Measurements from ENCODE around the gene CTDP1. TPM values are rescaled to one million over a fixed set of nuclear protein-coding genes. Genes with fewer than 3 reads are reported as not detected.
A peak's percentile ranks its signal among the peaks of the same experiment; 100 is the strongest.

CTDP1 gene
- total RNA-seq, 1 donor from 2014 or later: 22.8 TPM

- Mint-ChIP-seq H3K9me3 (no peaks in the 10 kb centered on the region), H3K27ac (ENCODE audit: unreplicated experiment) (no peak overlapping the region), H3K4me3 (no peak overlapping the region), H3K36me3 (ENCODE audit: low read depth) (peaks cover 5% of the 10 kb centered on the region), H3K27me3 (ENCODE audit: low read depth) (no peaks in the 10 kb centered on the region), H3K4me1 (no peaks in the 10 kb centered on the region)
- DNase-seq (ENCODE audit: low read depth, low spot score): no peak
- no peak for TF ChIP-seq CTCF (conservative IDR thresholded peaks at IDR 0.05)
Observed at GRCh38 chr18:79695856-79696850, 16.6 kb downstream of the CTDP1 start.

- Mint-ChIP-seq H3K9me3 (no peaks in the 10 kb centered on the region), H3K27me3 (ENCODE audit: low read depth) (no peaks in the 10 kb centered on the region), H3K36me3 (ENCODE audit: low read depth) (peaks cover 8% of the 10 kb centered on the region), H3K4me1 (no peaks in the 10 kb centered on the region), H3K27ac (ENCODE audit: unreplicated experiment) (no peak overlapping the region), H3K4me3 (no peak overlapping the region)
- TF ChIP-seq CTCF (conservative IDR thresholded peaks at IDR 0.05): no peak
- no peak for DNase-seq (ENCODE audit: low read depth, low spot score)
Observed at GRCh38 chr18:79697178-79697577, 17.6 kb downstream of the CTDP1 start.

- Mint-ChIP-seq H3K9me3 (no peaks in the 10 kb centered on the region), H3K4me3 (no peak overlapping the region), H3K4me1 (no peaks in the 10 kb centered on the region), H3K27ac (ENCODE audit: unreplicated experiment) (peak overlapping the region; percentile 27), H3K36me3 (ENCODE audit: low read depth) (peaks cover 8% of the 10 kb centered on the region), H3K27me3 (ENCODE audit: low read depth) (no peaks in the 10 kb centered on the region)
- TF ChIP-seq CTCF (conservative IDR thresholded peaks at IDR 0.05): no peak
- DNase-seq (ENCODE audit: low read depth, low spot score): no peak
Observed at GRCh38 chr18:79697976-79698375, 18.4 kb downstream of the CTDP1 start.

GRCh38 chr18:79698668-79699335 is 19.2 kb downstream of the CTDP1 start:
- Mint-ChIP-seq H3K4me1 (no peaks in the 10 kb centered on the region), H3K27me3 (ENCODE audit: low read depth) (no peaks in the 10 kb centered on the region), H3K27ac (ENCODE audit: unreplicated experiment) (no peak overlapping the region), H3K4me3 (no peak overlapping the region), H3K36me3 (ENCODE audit: low read depth) (peaks cover 13% of the 10 kb centered on the region), H3K9me3 (no peaks in the 10 kb centered on the region)
- no peak for DNase-seq (ENCODE audit: low read depth, low spot score)
- TF ChIP-seq CTCF (conservative IDR thresholded peaks at IDR 0.05): no peak

GRCh38 chr18:79699653-79700052 is 20.1 kb downstream of the CTDP1 start:
- H3K27ac Mint-ChIP-seq (ENCODE audit: unreplicated experiment): no peak overlapping the region
- peaks cover 14% of the 10 kb centered on the region for H3K36me3 Mint-ChIP-seq (ENCODE audit: low read depth)
- H3K9me3 Mint-ChIP-seq: no peaks in the 10 kb centered on the region
- no peaks in the 10 kb centered on the region for H3K27me3 Mint-ChIP-seq (ENCODE audit: low read depth)
- TF ChIP-seq CTCF (conservative IDR thresholded peaks at IDR 0.05): no peak
- DNase-seq (ENCODE audit: low read depth, low spot score): no peak
- H3K4me1 Mint-ChIP-seq: no peaks in the 10 kb centered on the region
- no peak overlapping the region for H3K4me3 Mint-ChIP-seq
